ENCODE results near the gene SLTM.

GRCh38 chr15:58962136-58962535 lies 28.7 kb upstream of the SLTM start:
- TF ChIP-seq EGR1 (IDR thresholded peaks at IDR 0.05) = no peak
- TF ChIP-seq CREB1 (IDR thresholded peaks at IDR 0.05; ENCODE audit: low read depth) = no peak
- TF ChIP-seq RAD21 (IDR thresholded peaks at IDR 0.05; ENCODE audit: low read depth) = no peak
- no peak for TF ChIP-seq YY1 (IDR thresholded peaks at IDR 0.05; ENCODE audit: low read depth)
- TF ChIP-seq TCF12 (IDR thresholded peaks at IDR 0.05; ENCODE audit: low read depth) = no peak
- no peak for TF ChIP-seq TAF1 (IDR thresholded peaks at IDR 0.05; ENCODE audit: low read depth)
- TF ChIP-seq REST (IDR thresholded peaks at IDR 0.05; ENCODE audit: low read depth) = no peak
- no peak for TF ChIP-seq EP300 (IDR thresholded peaks at IDR 0.05; ENCODE audit: borderline replicate concordance)
- no peak for TF ChIP-seq CEBPB (IDR thresholded peaks at IDR 0.05)

Data from Ishikawa (cell line).